K562 (cell line): ENCODE results near the gene MAML1. TPM values are rescaled to one million over a fixed set of nuclear protein-coding genes. Genes with fewer than 3 reads are reported as not detected.

ENCODE experiments used
- BDP1 ChIP-seq: IDR thresholded peaks from 3 replicates; pipeline ENCODE4 v1.6.1; 2011; ENCODE audit not compliant: insufficient read length, insufficient read depth
- FOXM1 ChIP-seq, 2 experiments: fragments of 450-650 bp in 1 of 2; sonication (generic) in 1 of 2; formaldehyde crosslinking in 1 of 2; IDR thresholded peaks; 2 replicates each; pipeline versions ENCODE4 v1.6.1 to v1.9.0; 2017 to 2022; ENCODE audit warnings: low read depth in 2 of 2, mild to moderate bottlenecking in 2 of 2, missing genetic modification reagents in 1 of 2, moderate library complexity in 1 of 2
- GABPB1 ChIP-seq: sonication (generic); formaldehyde crosslinking; IDR thresholded peaks from 2 replicates; pipeline ENCODE4 v1.8.0; 2022; ENCODE audit warnings: mild to moderate bottlenecking, missing genetic modification reagents
- PML ChIP-seq: IDR thresholded peaks from 2 replicates; pipeline ENCODE4 v1.6.1; 2012; ENCODE audit warnings: low read length, inconsistent platforms
- RFX1 ChIP-seq: fragments of 450-650 bp; IDR thresholded peaks from 2 replicates; pipeline ENCODE4 v1.6.1; 2016; ENCODE audit warnings: mild to moderate bottlenecking, moderate library complexity
- TBP ChIP-seq: optimal IDR thresholded peaks from 2 replicates; pipeline ENCODE3; 2011; ENCODE audit warnings: low read depth, low read length, improper control_type of control experiment
- ZC3H8 ChIP-seq: fragments of 450-650 bp; IDR thresholded peaks from 2 replicates; pipeline ENCODE4 v1.6.1; 2017
- polyA plus RNA-seq, 8 experiments: library from polyadenylated mRNA; depleted of rRNA in 4 of 8; stranded (reverse) in 5 of 8; unstranded in 3 of 8; fragments of >200 nt; fragmentation: Nextera tagmentation in 2 of 8; fragmentation: Illumina TruSeq in 1 of 8; extraction: Ambion mirVana in 2 of 8; extraction: Trizol in 1 of 8; gene quantifications; 2 replicates each; pipeline versions ENCODE4 v1.2.1 to v1.2.3, GENCODE V29; 2011 to 2014; ENCODE audit warnings: inconsistent platforms in 1 of 8, missing spikeins in 1 of 8
- total RNA-seq, 7 experiments: library from RNA; depleted of rRNA in 6 of 7; stranded (reverse); fragments of >200 nt in 6 of 7; fragmentation: Illumina TruSeq in 2 of 7; extraction: Trizol in 2 of 7; gene quantifications; 2 replicates each; pipeline versions ENCODE4 v1.2.1 to v1.2.3, GENCODE V29; 2011 to 2021; ENCODE audit warnings: low replicate concordance in 1 of 7
- TF ChIP-seq, protein P1 (sequence below): sonication (generic); formaldehyde crosslinking; IDR thresholded peaks from 2 replicates; pipeline ENCODE4 v1.8.0; 2023; ENCODE audit warnings: mild to moderate bottlenecking, missing genetic modification reagents

Gene MAML1
- total and polyA plus RNA-seq, 9 of the 15 experiments (the other 6 are each of a cell fraction or from before 2014, with no cell fraction given): 0.32 to 18.4 (median 7.0) TPM

DNA sequence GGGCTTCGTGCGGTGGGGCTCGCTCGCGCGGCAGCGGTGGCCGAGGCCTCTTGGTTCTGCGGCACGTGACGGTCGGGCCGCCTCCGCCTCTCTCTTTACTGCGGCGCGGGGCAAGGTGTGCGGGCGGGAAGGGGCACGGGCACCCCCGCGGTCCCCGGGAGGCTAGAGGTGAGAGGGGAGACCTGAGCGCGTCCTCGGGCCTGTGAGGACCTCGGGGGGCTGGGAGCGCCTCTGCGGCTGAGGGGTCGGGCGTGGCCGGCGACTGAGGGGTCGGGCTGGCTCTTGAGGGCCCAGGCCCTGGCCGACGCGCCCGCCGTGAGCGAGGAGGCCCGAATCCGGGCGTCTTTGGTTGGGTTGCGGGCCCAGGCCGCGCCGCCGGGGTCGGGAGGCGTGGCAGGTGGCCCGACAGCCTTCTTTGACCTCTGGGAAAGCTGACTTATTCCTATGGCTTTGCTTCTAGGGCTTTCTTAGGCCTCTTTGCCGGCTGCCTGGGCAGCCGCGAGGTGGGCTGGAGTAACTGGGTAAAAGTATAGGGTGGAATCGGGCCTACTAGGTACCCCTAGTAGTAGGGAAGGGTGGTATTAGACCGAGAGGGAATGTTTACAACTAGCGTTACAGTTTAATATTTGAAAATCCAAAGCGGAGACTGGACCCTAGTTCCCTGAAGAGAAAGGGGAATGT is 33.5 kb upstream of the MAML1 start, which contains the start of gene CANX (continued):
- TF ChIP-seq, protein P1, sequence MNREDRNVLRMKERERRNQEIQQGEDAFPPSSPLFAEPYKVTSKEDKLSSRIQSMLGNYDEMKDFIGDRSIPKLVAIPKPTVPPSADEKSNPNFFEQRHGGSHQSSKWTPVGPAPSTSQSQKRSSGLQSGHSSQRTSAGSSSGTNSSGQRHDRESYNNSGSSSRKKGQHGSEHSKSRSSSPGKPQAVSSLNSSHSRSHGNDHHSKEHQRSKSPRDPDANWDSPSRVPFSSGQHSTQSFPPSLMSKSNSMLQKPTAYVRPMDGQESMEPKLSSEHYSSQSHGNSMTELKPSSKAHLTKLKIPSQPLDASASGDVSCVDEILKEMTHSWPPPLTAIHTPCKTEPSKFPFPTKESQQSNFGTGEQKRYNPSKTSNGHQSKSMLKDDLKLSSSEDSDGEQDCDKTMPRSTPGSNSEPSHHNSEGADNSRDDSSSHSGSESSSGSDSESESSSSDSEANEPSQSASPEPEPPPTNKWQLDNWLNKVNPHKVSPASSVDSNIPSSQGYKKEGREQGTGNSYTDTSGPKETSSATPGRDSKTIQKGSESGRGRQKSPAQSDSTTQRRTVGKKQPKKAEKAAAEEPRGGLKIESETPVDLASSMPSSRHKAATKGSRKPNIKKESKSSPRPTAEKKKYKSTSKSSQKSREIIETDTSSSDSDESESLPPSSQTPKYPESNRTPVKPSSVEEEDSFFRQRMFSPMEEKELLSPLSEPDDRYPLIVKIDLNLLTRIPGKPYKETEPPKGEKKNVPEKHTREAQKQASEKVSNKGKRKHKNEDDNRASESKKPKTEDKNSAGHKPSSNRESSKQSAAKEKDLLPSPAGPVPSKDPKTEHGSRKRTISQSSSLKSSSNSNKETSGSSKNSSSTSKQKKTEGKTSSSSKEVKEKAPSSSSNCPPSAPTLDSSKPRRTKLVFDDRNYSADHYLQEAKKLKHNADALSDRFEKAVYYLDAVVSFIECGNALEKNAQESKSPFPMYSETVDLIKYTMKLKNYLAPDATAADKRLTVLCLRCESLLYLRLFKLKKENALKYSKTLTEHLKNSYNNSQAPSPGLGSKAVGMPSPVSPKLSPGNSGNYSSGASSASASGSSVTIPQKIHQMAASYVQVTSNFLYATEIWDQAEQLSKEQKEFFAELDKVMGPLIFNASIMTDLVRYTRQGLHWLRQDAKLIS (CRISPR knock-in tag): peak; percentile 95
- TF ChIP-seq TBP (peak; percentile 96), BDP1 (no peak), ZC3H8 (no peak), FOXM1 (IDR thresholded peaks at IDR 0.05; ENCODE audit: low read depth) (no peak), FOXM1 (CRISPR knock-in tag; IDR thresholded peaks at IDR 0.05; ENCODE audit: low read depth) (peak; percentile 91), GABPB1 (CRISPR knock-in tag) (peak; percentile 83; the same call in 1 of the 2 replicates), RFX1 (no peak), PML (peak; percentile 25; the same call in 1 of the 2 replicates)
- TF ChIP-seq, all 486 proteins: peak for 113
